Mesendoderm (in vitro differentiated cells): ENCODE results near the gene SSH2.

ENCODE experiments used
- DNase-seq: peaks from one replicate; pipeline ENCODE4 v3.0.0; 2013
- H2AK5ac ChIP-seq: 2 replicates; pipeline ENCODE4 v1.6.1; 2013; ENCODE audit warnings: low read length, inconsistent platforms
- H2BK120ac ChIP-seq: 2 replicates; pipeline ENCODE4 v1.6.1; 2013; ENCODE audit warnings: low read depth, mild to moderate bottlenecking, low read length, moderate library complexity, mixed read lengths
- H2BK15ac ChIP-seq: replicated peaks from 2 replicates; pipeline ENCODE4 v1.6.1; 2013; ENCODE audit warnings: low read depth, mild to moderate bottlenecking, moderate library complexity
- H2BK5ac ChIP-seq: 2 replicates; pipeline ENCODE4 v1.6.1; 2013; ENCODE audit warnings: low read length, inconsistent platforms
- H3K18ac ChIP-seq: 2 replicates; pipeline ENCODE4 v1.6.1; 2013; ENCODE audit warnings: mild to moderate bottlenecking, low read length, mixed read lengths
- H3K23ac ChIP-seq: one replicate; pipeline ENCODE4 v1.6.1; 2013; ENCODE audit warnings: low read length
- H3K27ac ChIP-seq: 2 replicates; pipeline ENCODE4 v1.5.1; 2013; ENCODE audit warnings: low read depth, mild to moderate bottlenecking, inconsistent platforms, low read length, moderate library complexity
- H3K27me3 ChIP-seq: 2 replicates; pipeline ENCODE4 v1.6.1; 2013; ENCODE audit warnings: low read length, control low read depth, mild to moderate bottlenecking, inconsistent platforms; ENCODE audit not compliant: insufficient read depth, poor library complexity
- H3K36me3 ChIP-seq: 2 replicates; pipeline ENCODE4 v1.6.1; 2013; ENCODE audit warnings: low read length, inconsistent platforms; ENCODE audit not compliant: control insufficient read depth, insufficient read depth
- H3K4ac ChIP-seq: one replicate; pipeline ENCODE4 v1.6.1; 2013; ENCODE audit warnings: low read depth, mild to moderate bottlenecking, low read length, moderate library complexity
- H3K4me1 ChIP-seq: 2 replicates; pipeline ENCODE4 v1.6.1; 2013; ENCODE audit warnings: low read depth, low read length, inconsistent platforms; ENCODE audit not compliant: control insufficient read depth
- H3K4me2 ChIP-seq: 2 replicates; pipeline ENCODE4 v1.6.1; 2013; ENCODE audit warnings: low read length
- H3K4me3 ChIP-seq: 2 replicates; pipeline ENCODE4 v1.5.1; 2013; ENCODE audit warnings: mild to moderate bottlenecking, low read length
- H3K56ac ChIP-seq: one replicate; pipeline ENCODE4 v1.6.1; 2013; ENCODE audit warnings: low read length
- H3K79me1 ChIP-seq: 2 replicates; pipeline ENCODE4 v1.6.1; 2013; ENCODE audit warnings: low read length, inconsistent platforms
- H3K79me2 ChIP-seq: 2 replicates; pipeline ENCODE4 v1.6.1; 2013; ENCODE audit warnings: mild to moderate bottlenecking, low read length; ENCODE audit not compliant: control insufficient read depth, insufficient read depth
- H3K9ac ChIP-seq: 2 replicates; pipeline ENCODE4 v1.6.1; 2013; ENCODE audit warnings: low read length, inconsistent platforms
- H4K5ac ChIP-seq: one replicate; pipeline ENCODE4 v1.6.1; 2013; ENCODE audit warnings: low read length
- H4K8ac ChIP-seq: one replicate; pipeline ENCODE4 v1.6.1; 2013; ENCODE audit warnings: low read depth, mild to moderate bottlenecking, control low read depth, low read length, moderate library complexity
- WGBS: extraction: QIAGEN DNeasy Blood & Tissue Kit; methylation state at CpG from one replicate; pipeline ENCODE4 v1.1.7; 2013; ENCODE audit warnings: low lambda C conversion rate, missing lambda C conversion rate; ENCODE audit not compliant: insufficient coverage; ENCODE audit errors: extremely low coverage; 5-methylcytosine and 5-hydroxymethylcytosine counted together

SSH2 gene

GRCh38 chr17:29827179-29827578 lies 102.8 kb downstream of the SSH2 start:
- Histone ChIP-seq H3K79me2 (no peaks in the 10 kb centered on the region), H2BK120ac (no peak overlapping the region), H3K4me3 (no peak overlapping the region), H2BK5ac (no peak overlapping the region), H2AK5ac (no peak overlapping the region), H2BK15ac (no peak overlapping the region), H3K23ac (no peak overlapping the region), H3K36me3 (no peaks in the 10 kb centered on the region), H3K4me2 (no peak overlapping the region), H4K5ac (no peak overlapping the region), H4K8ac (no peak overlapping the region), H3K56ac (no peak overlapping the region), H3K4ac (no peak overlapping the region), H3K9ac (no peak overlapping the region), H3K79me1 (no peaks in the 10 kb centered on the region), H3K27me3 (no peaks in the 10 kb centered on the region), H3K4me1 (peaks cover 6% of the 10 kb centered on the region), H3K18ac (no peak overlapping the region), H3K27ac (no peak overlapping the region)
- no peak for DNase-seq

DNA sequence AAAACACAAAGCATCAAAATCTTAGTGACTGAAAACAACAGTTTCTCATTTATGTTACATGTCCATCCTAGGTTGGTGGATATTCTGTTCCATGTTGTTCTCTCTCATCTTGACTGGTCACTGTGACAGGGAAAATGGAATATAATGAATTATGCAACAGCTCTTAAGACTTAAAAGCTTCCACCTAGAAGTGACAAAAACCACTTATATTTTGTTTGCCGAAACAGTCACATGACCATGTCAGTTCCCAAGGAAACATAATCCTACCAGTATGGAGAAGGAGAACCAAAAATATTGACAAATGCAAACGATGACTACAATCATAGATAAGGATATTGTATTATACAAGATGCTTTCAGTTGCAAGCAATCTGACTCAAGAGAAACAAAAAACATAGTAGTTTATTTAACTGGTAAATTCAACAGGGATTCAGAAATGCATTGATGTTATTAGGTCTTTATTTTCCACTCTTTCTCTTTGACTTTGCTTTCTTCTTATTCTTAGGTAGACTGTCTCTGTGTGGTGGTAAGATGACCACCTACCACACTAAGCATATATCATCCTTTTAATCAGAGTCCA lies 103.8 kb downstream of the SSH2 start:
- Histone ChIP-seq H2AK5ac (no peak overlapping the region), H4K8ac (no peak overlapping the region), H4K5ac (no peak overlapping the region), H3K4me3 (no peak overlapping the region), H3K56ac (no peak overlapping the region), H3K79me1 (no peaks in the 10 kb centered on the region), H3K36me3 (no peaks in the 10 kb centered on the region), H3K23ac (no peak overlapping the region), H2BK15ac (no peak overlapping the region), H3K4me2 (no peak overlapping the region), H3K4ac (no peak overlapping the region), H3K4me1 (peaks cover 6% of the 10 kb centered on the region), H3K79me2 (no peaks in the 10 kb centered on the region), H3K27me3 (no peaks in the 10 kb centered on the region), H3K18ac (no peak overlapping the region), H3K9ac (no peak overlapping the region), H2BK120ac (no peak overlapping the region), H3K27ac (no peak overlapping the region), H2BK5ac (no peak overlapping the region)
- no peak for DNase-seq
- WGBS, result no CpG with 5 or more reads among the region's 2 CpGs

DNA sequence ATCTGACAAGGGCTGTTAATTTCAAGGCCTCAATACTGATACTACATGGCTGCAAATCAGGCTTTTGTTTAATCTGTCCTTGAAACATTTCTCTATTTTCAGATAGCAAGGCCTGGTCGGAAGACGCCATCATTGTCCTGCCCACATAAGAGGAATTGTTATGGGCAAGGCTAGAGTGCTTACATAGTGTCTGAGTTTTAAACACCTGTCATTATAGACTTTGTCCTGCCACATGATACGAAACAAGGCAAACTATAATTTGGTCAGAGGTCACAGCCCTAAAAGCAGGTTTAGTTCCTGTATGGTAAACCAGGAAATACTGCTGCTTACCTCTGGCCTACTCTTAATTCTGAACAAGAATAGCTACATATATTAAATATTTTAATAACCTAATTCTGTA lies 104.4 kb downstream of the SSH2 start:
- no peak overlapping the region for H3K4me2 ChIP-seq
- H3K79me2 ChIP-seq, result no peaks in the 10 kb centered on the region
- peaks cover 6% of the 10 kb centered on the region for H3K4me1 ChIP-seq
- no peak for DNase-seq
- no peaks in the 10 kb centered on the region for H3K36me3 ChIP-seq
- H3K27me3 ChIP-seq, result no peaks in the 10 kb centered on the region
- no peak overlapping the region for H2BK15ac ChIP-seq
- no peaks in the 10 kb centered on the region for H3K79me1 ChIP-seq
- no peak overlapping the region for H4K5ac ChIP-seq
- WGBS, result no CpG with 5 or more reads among the region's 3 CpGs
- no peak overlapping the region for H3K56ac ChIP-seq
- no peak overlapping the region for H2BK120ac ChIP-seq
- H2BK5ac ChIP-seq, result no peak overlapping the region
- H3K9ac ChIP-seq, result no peak overlapping the region
- no peak overlapping the region for H3K4me3 ChIP-seq
- H3K4ac ChIP-seq, result no peak overlapping the region
- H3K27ac ChIP-seq, result no peak overlapping the region
- no peak overlapping the region for H2AK5ac ChIP-seq
- H4K8ac ChIP-seq, result no peak overlapping the region
- H3K23ac ChIP-seq, result no peak overlapping the region
- no peak overlapping the region for H3K18ac ChIP-seq

- Histone ChIP-seq H3K27ac (no peak overlapping the region), H3K18ac (no peak overlapping the region), H3K23ac (no peak overlapping the region), H3K27me3 (no peaks in the 10 kb centered on the region), H3K79me2 (no peaks in the 10 kb centered on the region), H3K56ac (no peak overlapping the region), H2BK15ac (no peak overlapping the region), H3K4ac (no peak overlapping the region), H3K4me1 (no peaks in the 10 kb centered on the region), H4K5ac (no peak overlapping the region), H2BK5ac (no peak overlapping the region), H2AK5ac (no peak overlapping the region), H3K36me3 (no peaks in the 10 kb centered on the region), H3K79me1 (no peaks in the 10 kb centered on the region), H3K4me2 (no peak overlapping the region), H3K4me3 (no peak overlapping the region), H4K8ac (no peak overlapping the region), H2BK120ac (no peak overlapping the region), H3K9ac (no peak overlapping the region)
- DNase-seq, result no peak
- no CpG with 5 or more reads among the region's 1 CpG for WGBS
Measured at GRCh38 chr17:29821897-29822296, 108.1 kb downstream of the SSH2 start.

DNA sequence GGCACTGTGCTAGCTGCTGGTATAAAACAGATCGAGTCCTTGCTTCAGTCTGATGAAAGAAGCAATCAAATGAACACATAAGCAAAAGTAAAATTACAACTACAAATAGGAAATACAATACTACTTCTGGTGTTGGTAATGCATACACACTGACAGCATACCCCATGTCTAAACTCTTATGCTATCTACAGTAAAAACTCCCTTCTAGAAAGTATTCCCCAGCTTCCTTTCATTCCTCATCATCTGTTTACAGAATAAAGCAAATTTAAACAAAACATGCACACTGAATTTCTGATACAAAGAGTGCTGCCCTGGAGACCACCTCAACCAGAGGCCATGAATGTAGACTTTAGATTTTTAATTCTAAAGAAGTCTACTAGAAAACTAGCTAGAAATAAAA lies 109.6 kb downstream of the SSH2 start:
- H2BK5ac ChIP-seq, result no peak overlapping the region
- H4K5ac ChIP-seq, result no peak overlapping the region
- H3K36me3 ChIP-seq, result no peaks in the 10 kb centered on the region
- H3K79me1 ChIP-seq, result no peaks in the 10 kb centered on the region
- WGBS, result no CpG with 5 or more reads among the region's 1 CpG
- H3K4me1 ChIP-seq, result no peaks in the 10 kb centered on the region
- no peak overlapping the region for H2BK15ac ChIP-seq
- no peak overlapping the region for H3K27ac ChIP-seq
- H3K18ac ChIP-seq, result no peak overlapping the region
- DNase-seq, result no peak
- no peak overlapping the region for H4K8ac ChIP-seq
- no peak overlapping the region for H3K23ac ChIP-seq
- H2BK120ac ChIP-seq, result no peak overlapping the region
- H3K9ac ChIP-seq, result no peak overlapping the region
- no peaks in the 10 kb centered on the region for H3K79me2 ChIP-seq
- no peak overlapping the region for H2AK5ac ChIP-seq
- H3K56ac ChIP-seq, result no peak overlapping the region
- no peak overlapping the region for H3K4me2 ChIP-seq
- no peak overlapping the region for H3K4me3 ChIP-seq
- H3K4ac ChIP-seq, result no peak overlapping the region
- H3K27me3 ChIP-seq, result no peaks in the 10 kb centered on the region
